Measurements from ENCODE around the gene FABP1. TPM values are rescaled to one million over a fixed set of nuclear protein-coding genes. Genes with fewer than 3 reads are reported as not detected.

FABP1 gene
- total RNA-seq, 1 donor from 2014 or later: not detected

DNA sequence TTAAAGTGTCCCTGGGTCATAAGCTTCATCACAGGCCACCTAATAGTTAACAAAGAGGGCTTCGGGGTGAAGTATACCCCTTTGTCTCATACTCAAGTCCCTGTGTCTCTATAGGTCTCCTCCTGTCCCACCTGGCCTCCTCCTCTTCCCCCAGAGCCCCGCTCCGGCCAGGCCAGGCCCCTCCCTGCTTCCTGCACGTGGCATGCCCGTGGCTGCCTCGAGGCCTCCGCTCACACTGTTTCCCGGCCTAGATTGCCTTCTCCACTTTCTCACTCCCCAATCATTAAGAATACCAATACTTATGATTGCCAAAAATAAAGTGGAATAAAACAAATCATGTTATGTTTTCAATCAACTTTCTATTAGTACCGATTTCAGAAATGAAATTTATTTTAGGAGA is 41.5 kb downstream of the FABP1 start:
- Histone ChIP-seq H3K9me3 (ENCODE audit: control insufficient read depth in 3 of 3, low read length in 3 of 3) (no peaks in the 10 kb centered on the region), H3K4me1 (ENCODE audit: control insufficient read depth in 3 of 3, insufficient read depth in 3 of 3, low read length in 3 of 3) (peaks cover 13 to 29% (median 18%) of the 10 kb centered on the region in 3 donors), H3K9ac (ENCODE audit: low read depth in 1 of 3, low read length in 3 of 3) (no peak overlapping the region), H3K27ac (ENCODE audit: low read depth, low read length) (no peak overlapping the region), H3K36me3 (ENCODE audit: control insufficient read depth in 3 of 3, insufficient read depth in 3 of 3, low read length in 3 of 3) (peaks cover 35 to 49% (median 39%) of the 10 kb centered on the region in 3 donors), H3K4me3 (ENCODE audit: low read length in 3 of 3) (no peak overlapping the region), H3K27me3 (ENCODE audit: control insufficient read depth in 3 of 3, insufficient read depth in 3 of 3, low read length in 3 of 3) (no peaks in the 10 kb centered on the region)

DNA sequence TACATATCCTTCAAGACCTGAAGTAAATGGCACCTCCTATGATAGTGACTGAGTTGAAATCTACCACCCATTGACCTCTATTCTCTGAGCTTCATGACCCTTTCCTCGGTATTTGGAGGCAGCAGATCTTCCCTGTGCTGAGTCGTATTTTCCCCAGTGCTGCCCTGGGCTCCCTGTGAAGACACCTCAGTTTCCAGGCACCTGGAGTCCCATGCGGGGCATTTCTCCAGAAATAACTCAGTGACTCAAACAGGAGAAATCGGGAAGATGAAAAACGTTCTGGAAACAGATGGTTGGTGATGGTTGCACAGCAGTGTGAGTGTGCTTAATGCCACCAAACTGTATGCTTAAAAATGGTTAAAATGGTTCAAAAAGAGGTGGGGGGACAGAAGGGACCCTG is 42.3 kb downstream of the FABP1 start:
- H3K27me3 ChIP-seq (ENCODE audit: control insufficient read depth in 3 of 3, insufficient read depth in 3 of 3, low read length in 3 of 3): no peaks in the 10 kb centered on the region
- H3K9ac ChIP-seq (ENCODE audit: low read depth in 1 of 3, low read length in 3 of 3): no peak overlapping the region
- no peak overlapping the region for H3K4me3 ChIP-seq (ENCODE audit: low read length in 3 of 3)
- H3K27ac ChIP-seq (ENCODE audit: low read depth, low read length): no peak overlapping the region
- peaks cover 30 to 41% (median 35%) of the 10 kb centered on the region in 3 donors for H3K36me3 ChIP-seq (ENCODE audit: control insufficient read depth in 3 of 3, insufficient read depth in 3 of 3, low read length in 3 of 3)
- no peaks in the 10 kb centered on the region for H3K9me3 ChIP-seq (ENCODE audit: control insufficient read depth in 3 of 3, low read length in 3 of 3)
- H3K4me1 ChIP-seq (ENCODE audit: control insufficient read depth in 3 of 3, insufficient read depth in 3 of 3, low read length in 3 of 3): peaks cover 17 to 30% (median 18%) of the 10 kb centered on the region in 3 donors

DNA sequence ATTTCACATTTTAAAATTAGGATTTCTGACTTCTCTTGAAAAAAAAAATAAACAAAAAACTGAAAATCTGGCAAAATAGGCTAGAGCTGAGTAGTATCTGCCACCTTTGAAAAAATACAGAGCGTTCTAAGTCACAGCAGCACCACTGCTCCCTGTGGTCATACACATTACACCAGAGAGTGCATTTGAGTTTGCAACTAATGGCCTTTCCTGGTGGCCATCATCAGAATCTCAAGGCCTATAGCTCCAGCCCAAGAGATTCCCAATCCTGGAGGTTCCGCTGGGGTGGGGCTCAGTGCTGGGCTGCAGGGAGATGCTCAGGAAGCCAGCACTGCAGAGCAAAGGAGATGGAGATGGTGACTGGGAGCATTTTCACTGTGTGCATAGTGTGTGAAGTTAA is 42.8 kb downstream of the FABP1 start:
- Histone ChIP-seq H3K27me3 (ENCODE audit: control insufficient read depth in 3 of 3, insufficient read depth in 3 of 3, low read length in 3 of 3) (no peaks in the 10 kb centered on the region), H3K36me3 (ENCODE audit: control insufficient read depth in 3 of 3, insufficient read depth in 3 of 3, low read length in 3 of 3) (peaks cover 30 to 38% (median 35%) of the 10 kb centered on the region in 3 donors), H3K27ac (ENCODE audit: low read depth, low read length) (no peak overlapping the region)

DNA sequence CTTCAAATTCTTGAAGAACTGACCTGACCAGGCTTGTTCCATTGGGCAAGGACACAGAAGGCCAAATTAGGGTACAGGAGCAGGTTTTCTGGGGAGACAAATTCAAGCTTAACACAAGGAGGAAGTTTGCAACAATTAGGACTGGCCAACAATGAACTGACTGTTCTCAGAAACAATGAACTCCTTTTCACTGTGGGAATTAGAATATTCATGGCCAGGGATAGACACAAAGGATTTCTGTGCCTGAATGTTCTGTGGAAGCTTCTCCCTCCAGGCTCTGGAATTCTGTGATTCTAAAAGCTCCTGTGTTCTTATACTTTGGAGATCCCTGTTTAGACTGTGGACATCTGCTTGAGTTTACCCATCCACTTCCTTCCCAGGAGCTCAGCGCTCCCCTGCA is 45.1 kb downstream of the FABP1 start:
- Histone ChIP-seq H3K36me3 (ENCODE audit: control insufficient read depth in 3 of 3, insufficient read depth in 3 of 3, low read length in 3 of 3) (peaks cover 16 to 24% (median 22%) of the 10 kb centered on the region in 3 donors), H3K27me3 (ENCODE audit: control insufficient read depth in 3 of 3, insufficient read depth in 3 of 3, low read length in 3 of 3) (no peaks in the 10 kb centered on the region), H3K4me1 (ENCODE audit: control insufficient read depth in 3 of 3, insufficient read depth in 3 of 3, low read length in 3 of 3) (peaks cover 29 to 48% (median 30%) of the 10 kb centered on the region in 3 donors), H3K27ac (ENCODE audit: low read depth, low read length) (peak overlapping the region; percentile 50), H3K4me3 (ENCODE audit: low read length in 3 of 3) (no peak overlapping the region), H3K9ac (ENCODE audit: low read depth in 1 of 3, low read length in 3 of 3) (no peak overlapping the region), H3K9me3 (ENCODE audit: control insufficient read depth in 3 of 3, low read length in 3 of 3) (no peaks in the 10 kb centered on the region)

More for the DNA sequence above, 42.8 kb downstream of the FABP1 start:
- no peak overlapping the region for H3K4me3 ChIP-seq (ENCODE audit: low read length in 3 of 3)
- no peak overlapping the region for H3K9ac ChIP-seq (ENCODE audit: low read depth in 1 of 3, low read length in 3 of 3)
- peaks cover 19 to 33% (median 20%) of the 10 kb centered on the region in 3 donors for H3K4me1 ChIP-seq (ENCODE audit: control insufficient read depth in 3 of 3, insufficient read depth in 3 of 3, low read length in 3 of 3)
- H3K9me3 ChIP-seq (ENCODE audit: control insufficient read depth in 3 of 3, low read length in 3 of 3): no peaks in the 10 kb centered on the region

DNA sequence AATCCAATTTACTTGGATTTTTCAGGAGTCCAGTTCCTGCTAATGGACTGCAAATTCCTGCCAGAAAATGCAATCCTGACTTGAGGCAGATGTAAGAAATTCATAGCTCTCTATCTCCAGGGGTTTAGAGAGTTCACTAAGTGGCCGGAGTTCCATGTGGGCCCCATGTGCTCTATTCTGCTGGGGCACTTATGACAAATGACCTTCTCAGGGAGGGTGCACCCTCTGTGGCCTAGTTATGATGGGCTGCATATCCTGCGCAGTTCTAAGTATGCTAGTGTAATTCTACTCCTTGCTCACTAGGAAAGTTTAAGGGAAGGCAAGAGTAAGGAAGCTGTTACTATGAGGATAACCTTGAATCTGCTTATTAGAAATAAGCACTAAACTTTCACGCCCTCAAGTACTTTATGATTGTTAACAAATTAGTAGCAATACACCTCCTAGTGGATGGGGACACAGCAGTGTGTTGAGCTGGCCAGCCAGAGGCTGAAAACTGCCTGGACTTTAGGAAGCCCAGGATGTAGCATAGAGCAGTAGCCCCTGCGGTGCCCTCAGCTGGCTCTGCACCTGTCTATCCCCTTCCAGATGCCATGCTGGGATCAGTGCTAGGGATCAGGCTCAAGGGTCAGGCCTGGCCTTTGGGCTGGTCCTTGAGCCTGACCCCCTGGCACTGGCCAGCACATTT is 45.8 kb downstream of the FABP1 start:
- Histone ChIP-seq H3K27me3 (ENCODE audit: control insufficient read depth in 3 of 3, insufficient read depth in 3 of 3, low read length in 3 of 3) (no peaks in the 10 kb centered on the region), H3K36me3 (ENCODE audit: control insufficient read depth in 3 of 3, insufficient read depth in 3 of 3, low read length in 3 of 3) (peaks cover 8 to 16% (median 15%) of the 10 kb centered on the region in 3 donors), H3K9me3 (ENCODE audit: control insufficient read depth in 3 of 3, low read length in 3 of 3) (no peaks in the 10 kb centered on the region), H3K4me3 (ENCODE audit: low read length in 3 of 3) (peak overlapping the region in 1 of 3 donors; percentile 17), H3K4me1 (ENCODE audit: control insufficient read depth in 3 of 3, insufficient read depth in 3 of 3, low read length in 3 of 3) (peaks cover 33 to 54% (median 35%) of the 10 kb centered on the region in 3 donors), H3K27ac (ENCODE audit: low read depth, low read length) (peak overlapping the region; percentile 50), H3K9ac (ENCODE audit: low read depth in 1 of 3, low read length in 3 of 3) (peak overlapping the region in 1 of 3 donors; percentile 26)

DNA sequence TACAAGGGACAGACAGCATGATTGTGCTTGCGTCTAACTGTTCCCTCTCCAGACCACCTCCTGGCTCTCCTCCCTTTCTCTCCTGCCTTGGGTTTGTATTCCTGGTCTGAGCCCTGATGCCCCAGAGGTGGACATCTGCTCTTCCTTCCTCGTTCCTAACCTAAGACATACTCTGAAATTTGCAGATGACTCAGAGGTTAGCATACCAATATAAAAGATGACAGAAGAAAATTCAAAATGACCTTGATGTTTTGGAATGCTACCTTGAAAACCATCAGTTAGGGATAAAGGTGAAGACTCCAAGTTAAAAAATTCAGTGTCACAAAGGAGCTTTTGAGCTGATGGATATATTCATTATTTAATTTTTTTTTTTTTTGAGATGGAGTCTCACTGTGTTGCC is 47.3 kb downstream of the FABP1 start:
- Histone ChIP-seq H3K27me3 (ENCODE audit: control insufficient read depth in 3 of 3, insufficient read depth in 3 of 3, low read length in 3 of 3) (no peaks in the 10 kb centered on the region), H3K36me3 (ENCODE audit: control insufficient read depth in 3 of 3, insufficient read depth in 3 of 3, low read length in 3 of 3) (peaks cover 4 to 13% (median 9%) of the 10 kb centered on the region in 3 donors), H3K9ac (ENCODE audit: low read depth in 1 of 3, low read length in 3 of 3) (no peak overlapping the region), H3K4me1 (ENCODE audit: control insufficient read depth in 3 of 3, insufficient read depth in 3 of 3, low read length in 3 of 3) (peaks cover 39 to 59% (median 44%) of the 10 kb centered on the region in 3 donors), H3K27ac (ENCODE audit: low read depth, low read length) (peak overlapping the region; percentile 36), H3K4me3 (ENCODE audit: low read length in 3 of 3) (no peak overlapping the region), H3K9me3 (ENCODE audit: control insufficient read depth in 3 of 3, low read length in 3 of 3) (no peaks in the 10 kb centered on the region)

DNA sequence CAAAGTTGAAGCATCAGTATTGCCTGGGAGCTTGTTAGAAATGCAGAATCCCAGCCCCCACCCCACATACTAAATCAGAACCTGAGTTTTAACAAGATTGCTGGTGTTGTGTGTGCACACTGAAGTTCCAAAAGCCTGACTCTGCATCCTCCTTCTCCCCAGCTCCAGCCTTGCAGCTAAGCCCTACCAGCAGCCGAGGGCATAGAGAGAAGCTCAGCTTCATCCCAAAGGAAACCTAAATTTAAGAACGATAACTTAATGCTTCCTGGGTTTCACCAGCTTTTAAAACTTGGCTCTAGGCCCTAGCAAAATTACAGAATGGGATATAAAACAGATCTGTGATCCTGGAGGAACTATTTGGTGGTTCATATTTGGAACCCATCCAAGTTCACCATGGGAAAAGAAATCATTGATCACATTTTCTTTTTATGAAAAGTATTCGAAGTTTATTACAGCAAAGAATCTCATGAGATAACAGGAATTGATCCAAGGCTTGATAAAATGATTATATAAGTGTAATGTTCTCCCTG is 49.2 kb downstream of the FABP1 start:
- Histone ChIP-seq H3K36me3 (ENCODE audit: control insufficient read depth in 3 of 3, insufficient read depth in 3 of 3, low read length in 3 of 3) (no peaks in the 10 kb centered on the region), H3K4me3 (ENCODE audit: low read length in 3 of 3) (no peak overlapping the region), H3K9me3 (ENCODE audit: control insufficient read depth in 3 of 3, low read length in 3 of 3) (no peaks in the 10 kb centered on the region), H3K27me3 (ENCODE audit: control insufficient read depth in 3 of 3, insufficient read depth in 3 of 3, low read length in 3 of 3) (no peaks in the 10 kb centered on the region), H3K27ac (ENCODE audit: low read depth, low read length) (no peak overlapping the region), H3K9ac (ENCODE audit: low read depth in 1 of 3, low read length in 3 of 3) (no peak overlapping the region), H3K4me1 (ENCODE audit: control insufficient read depth in 3 of 3, insufficient read depth in 3 of 3, low read length in 3 of 3) (peaks cover 39 to 47% (median 42%) of the 10 kb centered on the region in 3 donors)

DNA sequence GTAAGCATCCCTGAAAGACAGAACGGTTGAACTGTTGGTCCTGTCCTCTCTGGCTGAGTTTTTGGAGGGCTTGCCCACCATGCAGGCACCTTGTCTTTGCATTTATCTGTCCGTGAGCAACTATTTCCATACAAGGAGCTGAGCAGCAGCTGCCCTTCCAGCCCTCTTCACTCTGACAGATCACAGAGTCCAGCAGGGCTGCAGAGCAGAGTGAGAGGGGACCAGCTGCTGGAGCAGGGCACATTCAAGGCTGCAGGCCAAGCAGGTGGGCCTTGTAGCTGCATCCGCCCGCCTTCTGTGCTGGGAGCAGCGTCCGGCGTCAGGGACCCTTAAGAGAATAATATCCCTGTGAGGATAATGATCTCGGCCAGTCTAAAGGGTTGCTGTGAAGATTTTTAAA is 50.8 kb downstream of the FABP1 start:
- Histone ChIP-seq H3K4me3 (ENCODE audit: low read length in 3 of 3) (peak overlapping the region in 1 of 3 donors; percentile 22), H3K4me1 (ENCODE audit: control insufficient read depth in 3 of 3, insufficient read depth in 3 of 3, low read length in 3 of 3) (peaks cover 28 to 39% (median 37%) of the 10 kb centered on the region in 3 donors), H3K9ac (ENCODE audit: low read depth in 1 of 3, low read length in 3 of 3) (no peak overlapping the region), H3K9me3 (ENCODE audit: control insufficient read depth in 3 of 3, low read length in 3 of 3) (no peaks in the 10 kb centered on the region), H3K27me3 (ENCODE audit: control insufficient read depth in 3 of 3, insufficient read depth in 3 of 3, low read length in 3 of 3) (no peaks in the 10 kb centered on the region), H3K36me3 (ENCODE audit: control insufficient read depth in 3 of 3, insufficient read depth in 3 of 3, low read length in 3 of 3) (no peaks in the 10 kb centered on the region), H3K27ac (ENCODE audit: low read depth, low read length) (peak overlapping the region; percentile 56)

DNA sequence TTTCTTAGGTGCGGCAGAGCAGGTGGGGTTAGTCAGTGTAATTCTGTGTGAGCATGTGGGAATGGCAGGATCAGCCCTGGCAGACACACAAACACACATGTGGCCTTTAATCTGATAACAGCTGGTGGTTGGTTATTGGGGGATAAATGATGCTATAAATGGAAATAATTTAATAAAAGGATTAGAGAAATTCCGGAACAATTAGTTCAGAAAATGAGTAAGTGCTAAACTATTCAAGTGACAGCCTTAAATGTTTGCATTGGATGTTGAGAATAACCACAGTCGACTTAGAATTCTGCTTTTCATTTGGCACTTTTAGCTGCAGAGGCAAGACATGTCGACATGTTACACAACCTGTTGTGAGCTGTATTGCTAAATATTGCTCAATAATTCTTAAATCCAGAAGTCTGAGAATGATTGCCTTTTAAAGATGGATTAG is 53.0 kb downstream of the FABP1 start:
- H3K36me3 ChIP-seq (ENCODE audit: control insufficient read depth in 3 of 3, insufficient read depth in 3 of 3, low read length in 3 of 3): no peaks in the 10 kb centered on the region
- H3K9ac ChIP-seq (ENCODE audit: low read depth in 1 of 3, low read length in 3 of 3): no peak overlapping the region
- H3K27me3 ChIP-seq (ENCODE audit: control insufficient read depth in 3 of 3, insufficient read depth in 3 of 3, low read length in 3 of 3): no peaks in the 10 kb centered on the region
- H3K4me1 ChIP-seq (ENCODE audit: control insufficient read depth in 3 of 3, insufficient read depth in 3 of 3, low read length in 3 of 3): peaks cover 24 to 35% (median 27%) of the 10 kb centered on the region in 3 donors
- no peak overlapping the region for H3K27ac ChIP-seq (ENCODE audit: low read depth, low read length)
- no peak overlapping the region for H3K4me3 ChIP-seq (ENCODE audit: low read length in 3 of 3)
- H3K9me3 ChIP-seq (ENCODE audit: control insufficient read depth in 3 of 3, low read length in 3 of 3): no peaks in the 10 kb centered on the region

DNA sequence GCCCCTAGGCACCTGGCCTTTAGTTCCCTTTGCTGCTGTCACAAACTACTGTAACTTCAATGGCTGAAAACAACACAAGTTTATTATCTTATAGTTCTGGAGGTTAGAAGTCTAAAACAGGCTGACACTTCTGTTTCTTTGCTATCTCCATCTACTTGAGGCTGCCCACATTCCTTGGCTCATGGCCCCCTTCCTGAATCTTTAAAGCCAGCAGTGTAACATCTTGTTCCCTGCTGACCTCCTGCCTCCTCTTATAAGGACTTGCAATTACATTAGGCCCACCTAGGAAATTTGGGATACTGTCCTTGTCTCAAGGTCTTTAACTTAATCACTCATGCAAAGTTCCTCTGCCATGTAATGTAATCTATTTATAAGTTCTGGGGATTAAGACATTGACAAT is 53.7 kb downstream of the FABP1 start:
- H3K27me3 ChIP-seq (ENCODE audit: control insufficient read depth in 3 of 3, insufficient read depth in 3 of 3, low read length in 3 of 3): no peaks in the 10 kb centered on the region
- peaks cover 24 to 33% (median 27%) of the 10 kb centered on the region in 3 donors for H3K4me1 ChIP-seq (ENCODE audit: control insufficient read depth in 3 of 3, insufficient read depth in 3 of 3, low read length in 3 of 3)
- no peak overlapping the region for H3K4me3 ChIP-seq (ENCODE audit: low read length in 3 of 3)
- H3K36me3 ChIP-seq (ENCODE audit: control insufficient read depth in 3 of 3, insufficient read depth in 3 of 3, low read length in 3 of 3): no peaks in the 10 kb centered on the region
- H3K9ac ChIP-seq (ENCODE audit: low read depth in 1 of 3, low read length in 3 of 3): no peak overlapping the region
- H3K9me3 ChIP-seq (ENCODE audit: control insufficient read depth in 3 of 3, low read length in 3 of 3): no peaks in the 10 kb centered on the region
- H3K27ac ChIP-seq (ENCODE audit: low read depth, low read length): no peak overlapping the region

Measured in skeletal muscle tissue (tissue), 4 donors.